Naive thymus-derived CD4-positive, alpha-beta T cell (primary cell): ENCODE data around the gene RIC3. TPM values are rescaled to one million over a fixed set of nuclear protein-coding genes. Genes with fewer than 3 reads are reported as not detected.

ENCODE experiments used
- ATAC-seq: fragments of 150-1000 bp; cut with Tn5 transposase; 2 replicates; pipeline ENCODE4 v1.10.0; 2021; ENCODE audit warnings: mild to moderate bottlenecking, moderate library complexity
- CTCF ChIA-PET: fragments of 350-600 bp; sonication (Branson Sonifier 250); formaldehyde crosslinking; loops from one replicate; lab custom pipeline; 2021; ENCODE audit warnings: antibody characterized with exemption; lab: Charles Lee
- POLR2A ChIA-PET: fragments of 350-600 bp; sonication (Branson Sonifier 250); formaldehyde crosslinking; loops from one replicate; lab custom pipeline; 2021; ENCODE audit warnings: antibody characterized with exemption, inconsistent platforms; lab: Charles Lee
- DNase-seq, 9 donors: peaks; one replicate each; pipeline versions ENCODE4 v3.0.0 to v3.0.0-alpha.2; 2020 to 2022; ENCODE audit warnings: mixed read lengths in 1 of 9
- H3K27ac ChIP-seq: one replicate; pipeline ENCODE4 v1.7.0; 2013; ENCODE audit warnings: mild to moderate bottlenecking, low read depth, low read length, moderate library complexity
- H3K27me3 ChIP-seq, 2 donors: one replicate each; pipeline ENCODE4 v1.7.0; 2013; ENCODE audit warnings: low read length in 2 of 2, mild to moderate bottlenecking in 2 of 2, moderate library complexity in 2 of 2; ENCODE audit not compliant: control insufficient read depth in 2 of 2, insufficient read depth in 2 of 2
- H3K36me3 ChIP-seq, 3 experiments: 1 replicate in 2 of 3; 2 replicates in 1 of 3; pipeline ENCODE4 v1.7.0; 2013; ENCODE audit warnings: low read length in 3 of 3, mild to moderate bottlenecking in 3 of 3, moderate library complexity in 1 of 3; ENCODE audit not compliant: insufficient read depth in 3 of 3, control insufficient read depth in 2 of 3
- H3K4me1 ChIP-seq, 2 donors: one replicate each; pipeline ENCODE4 v1.7.0; 2013; ENCODE audit warnings: low read length in 2 of 2, mild to moderate bottlenecking in 2 of 2, moderate library complexity in 1 of 2; ENCODE audit not compliant: control insufficient read depth in 2 of 2, insufficient read depth in 2 of 2
- H3K4me3 ChIP-seq: 2 replicates; pipeline ENCODE4 v1.7.0; 2013; ENCODE audit warnings: mild to moderate bottlenecking, low read length
- H3K9me3 ChIP-seq, 3 experiments: 1 replicate in 2 of 3; 2 replicates in 1 of 3; pipeline ENCODE4 v1.7.0; 2013; ENCODE audit warnings: low read length in 3 of 3; ENCODE audit not compliant: control insufficient read depth in 2 of 3
- H3K27ac Mint-ChIP-seq, 9 donors: one replicate each; pipeline ENCODE4 v1.8.0; 2020 to 2022; ENCODE audit warnings: mixed read lengths in 9 of 9, mild to moderate bottlenecking in 8 of 9, moderate library complexity in 5 of 9, inconsistent platforms in 2 of 9
- H3K27me3 Mint-ChIP-seq, 5 donors: one replicate each; pipeline ENCODE4 v1.8.0; 2021 to 2022; ENCODE audit warnings: mixed read lengths in 5 of 5, mild to moderate bottlenecking in 1 of 5
- H3K36me3 Mint-ChIP-seq, 5 donors: one replicate each; pipeline ENCODE4 v1.8.0; 2020 to 2022; ENCODE audit warnings: mixed read lengths in 5 of 5, mild to moderate bottlenecking in 3 of 5, inconsistent platforms in 1 of 5
- H3K4me1 Mint-ChIP-seq, 7 donors: one replicate each; pipeline ENCODE4 v1.8.0; 2020 to 2022; ENCODE audit warnings: mixed read lengths in 7 of 7, mild to moderate bottlenecking in 3 of 7, inconsistent platforms in 1 of 7
- H3K4me3 Mint-ChIP-seq, 10 donors: one replicate each; pipeline ENCODE4 v1.8.0; 2020 to 2022; ENCODE audit warnings: mild to moderate bottlenecking in 10 of 10, mixed read lengths in 10 of 10, moderate library complexity in 6 of 10, inconsistent platforms in 2 of 10
- H3K9me3 Mint-ChIP-seq, 11 donors: one replicate each; pipeline ENCODE4 v1.8.0; 2020 to 2022; ENCODE audit warnings: mixed read lengths in 11 of 11, mild to moderate bottlenecking in 4 of 11, inconsistent platforms in 1 of 11, moderate library complexity in 1 of 11
- intact Hi-C, 2 donors: fragments of 100-400 bp; cut with micrococcal nuclease; formaldehyde crosslinking; loops; one replicate each; pipeline ENCODE4 v1.15.1; 2023
- polyA plus RNA-seq, 2 donors: library from polyadenylated mRNA; unstranded; fragments of 300-500 nt; fragmentation: Illumina TruSeq; gene quantifications; one replicate each; pipeline ENCODE4 v1.2.3, GENCODE V29; 2021
- total RNA-seq, 6 experiments: library from RNA in 5 of 6; stranded (reverse) in 5 of 6; gene quantifications; 1 replicate in 5 of 6; 2 replicates in 1 of 6; pipeline ENCODE4 v1.2.3 and lab custom pipeline; 2021 to 2026

The RIC3 gene
- total and polyA plus RNA-seq, 7 experiments from 2014 or later: 2.5 to 66.9 (median 32.7) TPM

DNA sequence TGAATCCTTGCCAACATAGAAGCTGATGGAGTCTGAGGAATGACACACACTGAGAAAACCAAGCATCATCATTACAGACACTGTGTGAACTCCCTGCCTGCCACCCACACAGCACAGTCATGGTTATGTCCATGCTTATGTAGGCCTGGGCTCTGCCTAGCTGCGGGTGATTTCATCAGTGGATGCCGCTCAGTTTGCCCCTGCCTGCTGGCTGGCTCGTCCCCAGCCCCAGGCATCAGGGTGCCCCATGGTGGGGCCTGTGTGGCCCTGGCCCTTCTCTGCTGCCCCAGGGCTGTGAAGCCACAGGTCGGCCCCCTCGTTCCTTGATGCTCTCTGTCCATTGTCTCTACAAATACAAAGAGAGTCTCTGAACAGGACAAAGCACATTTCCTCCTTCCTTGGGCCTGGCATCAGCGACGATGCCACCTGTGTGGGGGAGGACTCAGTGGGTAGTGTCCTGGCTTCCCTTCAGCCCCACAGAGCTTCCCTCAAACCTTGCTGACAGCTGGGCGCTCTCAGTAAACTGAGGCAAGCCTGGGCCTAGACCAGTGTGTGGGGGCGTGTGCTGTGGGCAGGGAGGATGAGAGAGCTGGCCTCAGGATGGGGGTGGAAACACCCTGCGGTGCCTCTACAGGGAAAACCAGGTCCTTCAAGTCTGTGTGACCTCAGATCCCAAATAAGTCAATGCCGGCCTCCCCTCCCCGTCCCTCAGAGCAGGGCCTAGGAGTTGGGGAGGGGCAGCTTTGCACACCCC is 107.8 kb downstream of the RIC3 start:
- Histone ChIP-seq H3K27ac (no peak overlapping the region), H3K4me1 (no peaks in the 10 kb centered on the region), H3K9me3 (no peaks in the 10 kb centered on the region), H3K4me3 (no peak overlapping the region), H3K27me3 (no peaks in the 10 kb centered on the region), H3K36me3 (no peaks in the 10 kb centered on the region)
- H3K36me3 Mint-ChIP-seq: no peaks in the 10 kb centered on the region
- no peak overlapping the region for H3K4me3 Mint-ChIP-seq
- ChIA-PET CTCF (no interaction called here), POLR2A (interaction anchor here (0.6 kb wide), 1 partner anchor 53 kb away, joined by 3 read pairs; no protein-coding TSS in a partner anchor)
- H3K9me3 Mint-ChIP-seq: no peaks in the 10 kb centered on the region
- ATAC-seq: no peak
- peak in 1 of 9 donors; percentile 15 for DNase-seq
- no peak overlapping the region for H3K27ac Mint-ChIP-seq
- peaks cover 0 to 15% (median 0%) of the 10 kb centered on the region in 5 donors for H3K27me3 Mint-ChIP-seq
- intact Hi-C loops: no loop called here
- H3K4me1 Mint-ChIP-seq: peaks cover 0 to 5% (median 0%) of the 10 kb centered on the region in 7 donors

DNA sequence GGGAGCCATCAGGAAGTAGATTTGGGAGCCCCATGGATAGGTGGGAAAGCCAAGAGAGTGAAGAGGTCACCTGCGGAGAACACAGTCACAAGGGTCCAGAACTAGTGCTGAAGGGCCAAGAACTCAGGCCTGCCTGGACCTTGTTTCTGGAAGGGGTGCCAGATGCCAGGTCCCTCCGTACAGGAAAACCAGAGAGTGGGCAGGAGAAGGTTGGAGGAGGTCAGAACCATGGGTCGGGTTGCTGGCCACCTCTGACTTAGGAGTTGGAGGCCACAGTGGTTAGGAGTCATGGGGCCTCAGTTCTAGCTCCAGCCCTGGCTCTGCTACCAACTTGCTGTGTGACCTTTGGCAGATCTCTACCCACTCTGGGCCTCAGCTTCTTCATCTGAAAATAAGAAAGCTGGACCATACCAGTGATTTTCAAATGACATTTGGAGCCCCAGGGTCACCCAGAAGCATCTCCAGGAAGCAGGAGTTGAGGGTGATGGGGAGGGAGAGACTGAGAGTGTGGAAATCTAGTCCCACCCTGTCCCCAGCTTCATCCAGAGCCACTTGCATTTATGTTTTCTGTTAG is 108.6 kb downstream of the RIC3 start:
- H3K27me3 Mint-ChIP-seq: peaks cover 0 to 15% (median 0%) of the 10 kb centered on the region in 5 donors
- no peak for ATAC-seq
- CTCF ChIA-PET: no interaction called here
- Histone ChIP-seq H3K4me1 (no peaks in the 10 kb centered on the region), H3K27me3 (no peaks in the 10 kb centered on the region), H3K36me3 (no peaks in the 10 kb centered on the region), H3K4me3 (no peak overlapping the region), H3K9me3 (no peaks in the 10 kb centered on the region), H3K27ac (no peak overlapping the region)
- H3K36me3 Mint-ChIP-seq: no peaks in the 10 kb centered on the region
- intact Hi-C loops: no loop called here
- POLR2A ChIA-PET: no interaction called here
- no peak overlapping the region for H3K4me3 Mint-ChIP-seq
- peaks cover 0 to 5% (median 0%) of the 10 kb centered on the region in 7 donors for H3K4me1 Mint-ChIP-seq
- no peak for DNase-seq
- no peaks in the 10 kb centered on the region for H3K9me3 Mint-ChIP-seq
- no peak overlapping the region for H3K27ac Mint-ChIP-seq

DNA sequence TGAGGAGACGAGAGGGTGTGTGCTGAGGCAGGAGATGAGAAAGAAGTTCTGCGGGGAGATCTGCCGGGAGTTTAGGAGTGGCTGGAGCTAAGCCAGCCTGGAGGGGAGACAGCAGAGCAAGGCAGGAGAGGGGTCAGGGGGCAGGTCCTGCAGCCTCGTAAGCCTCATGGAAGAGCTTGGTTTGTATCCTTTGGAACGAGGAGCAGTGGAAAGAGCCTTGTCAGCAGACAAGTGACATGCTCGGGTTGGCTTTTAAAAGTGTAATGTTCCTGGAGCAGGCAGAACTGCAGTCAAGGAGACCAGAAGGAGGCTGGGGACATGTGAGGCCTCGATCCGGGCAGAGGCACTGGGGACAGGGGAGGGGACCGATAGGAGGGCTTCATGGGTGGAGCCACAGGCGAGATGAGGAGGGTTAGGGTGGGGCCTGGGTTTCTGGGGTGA is 109.2 kb downstream of the RIC3 start:
- DNase-seq (no peak), ATAC-seq (no peak)
- H3K4me1 Mint-ChIP-seq: peaks cover 0 to 5% (median 0%) of the 10 kb centered on the region in 7 donors
- Histone ChIP-seq H3K4me3 (no peak overlapping the region), H3K4me1 (no peaks in the 10 kb centered on the region), H3K9me3 (no peaks in the 10 kb centered on the region), H3K27me3 (no peaks in the 10 kb centered on the region), H3K27ac (no peak overlapping the region), H3K36me3 (no peaks in the 10 kb centered on the region)
- no peak overlapping the region for H3K4me3 Mint-ChIP-seq
- H3K27me3 Mint-ChIP-seq: peaks cover 0 to 19% (median 6%) of the 10 kb centered on the region in 5 donors
- H3K27ac Mint-ChIP-seq: no peak overlapping the region
- intact Hi-C loops: no loop called here
- H3K36me3 Mint-ChIP-seq: no peaks in the 10 kb centered on the region
- ChIA-PET CTCF (no interaction called here), POLR2A (no interaction called here)
- no peaks in the 10 kb centered on the region for H3K9me3 Mint-ChIP-seq

DNA sequence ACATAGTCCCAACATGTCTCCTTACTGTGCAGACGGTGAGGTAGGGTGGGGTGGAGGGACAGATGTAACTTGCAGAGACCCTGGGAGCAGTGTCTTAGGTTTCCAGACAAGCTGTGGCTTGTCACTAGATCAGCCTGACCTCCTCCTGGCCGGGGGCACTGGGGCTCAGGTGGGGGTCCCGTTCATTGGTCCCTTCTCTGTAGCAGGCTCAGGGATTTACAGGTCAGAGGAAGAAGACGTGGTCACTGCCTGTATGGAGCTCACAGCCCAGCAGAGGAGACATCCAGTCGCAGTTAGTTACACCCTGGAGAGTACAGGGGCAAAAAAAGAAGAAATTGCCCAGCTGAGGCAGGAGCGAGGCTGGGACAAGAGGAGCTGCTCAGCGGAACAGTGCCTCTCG is 109.8 kb downstream of the RIC3 start:
- ChIA-PET POLR2A (no interaction called here), CTCF (no interaction called here)
- DNase-seq: no peak
- H3K9me3 ChIP-seq: no peaks in the 10 kb centered on the region
- intact Hi-C loops: no loop called here
- H3K4me3 Mint-ChIP-seq: no peak overlapping the region
- no peaks in the 10 kb centered on the region for H3K9me3 Mint-ChIP-seq
- no peaks in the 10 kb centered on the region for H3K36me3 Mint-ChIP-seq
- ATAC-seq: no peak
- no peak overlapping the region for H3K27ac ChIP-seq
- peaks cover 0 to 19% (median 11%) of the 10 kb centered on the region in 5 donors for H3K27me3 Mint-ChIP-seq
- H3K4me3 ChIP-seq: no peak overlapping the region
- H3K4me1 Mint-ChIP-seq: peaks cover 0 to 5% (median 0%) of the 10 kb centered on the region in 7 donors
- H3K36me3 ChIP-seq: no peaks in the 10 kb centered on the region
- no peaks in the 10 kb centered on the region for H3K27me3 ChIP-seq
- no peaks in the 10 kb centered on the region for H3K4me1 ChIP-seq
- no peak overlapping the region for H3K27ac Mint-ChIP-seq

DNA sequence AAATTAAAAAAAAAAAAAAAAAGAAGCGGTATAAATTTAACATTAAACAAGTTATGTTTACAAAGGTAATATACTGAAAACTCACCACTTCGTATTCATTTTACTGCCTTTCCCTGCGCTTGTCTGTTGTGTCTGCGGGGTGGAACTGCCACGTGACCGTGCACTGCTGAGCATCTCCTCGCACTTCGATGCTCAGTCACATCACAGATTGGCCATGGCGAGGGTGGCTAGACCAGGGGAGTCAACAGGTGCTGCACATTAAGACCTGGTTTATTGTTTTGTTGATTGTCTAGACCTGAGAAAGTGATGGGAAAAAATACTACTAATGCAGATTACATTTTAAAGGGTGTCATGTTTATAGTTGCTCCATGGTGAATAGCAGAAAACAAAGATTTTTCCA is 110.6 kb downstream of the RIC3 start:
- Mint-ChIP-seq H3K36me3 (no peaks in the 10 kb centered on the region), H3K9me3 (no peaks in the 10 kb centered on the region), H3K27ac (no peak overlapping the region), H3K4me1 (peaks cover 0 to 5% (median 0%) of the 10 kb centered on the region in 7 donors), H3K4me3 (no peak overlapping the region), H3K27me3 (peaks cover 0 to 19% (median 12%) of the 10 kb centered on the region in 5 donors)
- no peak for ATAC-seq
- Histone ChIP-seq H3K27ac (no peak overlapping the region), H3K27me3 (no peaks in the 10 kb centered on the region), H3K4me1 (no peaks in the 10 kb centered on the region), H3K9me3 (no peaks in the 10 kb centered on the region), H3K4me3 (no peak overlapping the region), H3K36me3 (no peaks in the 10 kb centered on the region)
- intact Hi-C loops: no loop called here
- ChIA-PET POLR2A (no interaction called here), CTCF (no interaction called here)
- no peak for DNase-seq

DNA sequence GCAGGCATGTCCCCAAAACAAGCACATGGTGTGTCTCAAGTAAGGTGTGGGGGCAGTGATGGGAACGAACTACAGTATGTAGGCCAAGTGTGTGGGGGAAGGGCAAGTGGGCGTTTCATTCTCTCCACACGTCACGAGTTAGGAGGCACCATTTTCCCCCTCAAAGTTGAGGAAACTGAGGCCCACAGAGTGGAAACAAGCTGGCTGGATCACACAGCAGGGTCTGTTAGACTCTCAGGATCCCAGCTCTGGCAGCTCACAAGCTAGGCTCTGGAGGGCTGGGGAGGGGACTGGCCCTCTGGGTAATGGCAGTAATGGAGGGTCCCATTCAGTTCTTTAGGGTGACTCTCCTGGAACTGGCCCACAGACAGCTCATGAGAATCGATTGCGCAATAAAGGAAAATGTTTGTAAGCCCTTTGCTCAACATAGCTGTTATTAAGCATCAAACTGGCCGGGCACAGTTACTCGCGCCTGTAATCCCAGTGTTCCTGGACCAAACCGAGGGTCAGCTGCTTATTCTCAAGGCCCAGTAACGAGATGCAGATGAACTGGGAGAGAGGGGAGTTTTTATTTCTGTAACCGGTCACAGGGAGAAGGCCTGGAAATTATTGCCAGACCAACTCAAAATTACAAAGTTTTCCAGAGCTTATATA is 111.9 kb downstream of the RIC3 start:
- Mint-ChIP-seq H3K4me3 (no peak overlapping the region), H3K4me1 (peaks cover 0 to 5% (median 0%) of the 10 kb centered on the region in 7 donors), H3K9me3 (no peaks in the 10 kb centered on the region), H3K27me3 (peaks cover 0 to 19% (median 12%) of the 10 kb centered on the region in 5 donors), H3K36me3 (no peaks in the 10 kb centered on the region), H3K27ac (no peak overlapping the region)
- Histone ChIP-seq H3K4me3 (no peak overlapping the region), H3K27ac (no peak overlapping the region), H3K9me3 (no peaks in the 10 kb centered on the region), H3K27me3 (no peaks in the 10 kb centered on the region), H3K4me1 (no peaks in the 10 kb centered on the region), H3K36me3 (no peaks in the 10 kb centered on the region)
- CTCF ChIA-PET: no interaction called here
- no peak for DNase-seq
- POLR2A ChIA-PET: no interaction called here
- intact Hi-C loops: no loop called here
- no peak for ATAC-seq
